Measurements from ENCODE around the gene SENP7.
"Not testable (repeated sequence)": the region's sequence is repeated elsewhere in the genome, so short reads cannot be mapped to it uniquely, and the experiment has no call there.

The SENP7 gene

DNA sequence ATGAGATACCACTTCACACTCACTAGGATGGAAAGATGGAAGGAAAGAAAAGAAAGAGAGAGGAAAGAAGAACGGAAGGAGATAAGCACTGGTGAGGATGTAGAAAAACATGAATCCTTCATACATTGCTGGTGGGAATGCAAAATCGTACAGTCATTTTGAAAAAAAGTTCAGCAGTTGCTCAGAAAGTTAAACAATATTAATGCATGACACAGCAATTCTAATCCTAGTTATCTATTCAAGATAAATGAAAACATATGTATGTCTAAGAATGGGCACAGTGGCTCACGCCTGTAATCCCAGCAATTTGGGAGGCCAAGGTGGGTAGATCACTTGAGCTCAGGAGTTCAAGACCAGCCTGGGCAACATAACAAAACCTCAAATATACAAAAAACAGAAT, 59.1 kb downstream of the SENP7 start:
- no peak for DNase-seq (ENCODE audit: low read depth in 1 of 2, low spot score in 1 of 2)

DNA sequence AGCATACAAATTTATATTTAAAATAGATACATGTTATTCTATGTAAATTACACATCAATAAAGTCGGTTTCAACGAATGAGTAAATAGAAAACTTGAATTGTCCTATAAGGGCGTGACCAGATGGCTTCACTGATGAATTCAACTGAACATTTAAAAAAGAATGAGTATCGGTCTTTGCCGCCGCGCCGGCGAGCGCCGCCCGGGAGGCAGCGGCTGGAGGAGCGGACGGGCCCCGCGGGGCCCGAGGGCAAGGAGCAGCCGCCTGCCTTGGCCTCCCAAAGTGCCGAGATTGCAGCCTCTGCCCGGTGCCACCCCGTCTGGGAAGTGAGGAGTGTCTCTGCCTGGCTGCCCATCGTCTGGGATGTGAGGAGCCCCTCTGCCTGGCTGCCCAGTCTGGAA, 74.4 kb downstream of the SENP7 start:
- DNase-seq (ENCODE audit: low read depth in 1 of 2, low spot score in 1 of 2): not testable (repeated sequence)

DNA sequence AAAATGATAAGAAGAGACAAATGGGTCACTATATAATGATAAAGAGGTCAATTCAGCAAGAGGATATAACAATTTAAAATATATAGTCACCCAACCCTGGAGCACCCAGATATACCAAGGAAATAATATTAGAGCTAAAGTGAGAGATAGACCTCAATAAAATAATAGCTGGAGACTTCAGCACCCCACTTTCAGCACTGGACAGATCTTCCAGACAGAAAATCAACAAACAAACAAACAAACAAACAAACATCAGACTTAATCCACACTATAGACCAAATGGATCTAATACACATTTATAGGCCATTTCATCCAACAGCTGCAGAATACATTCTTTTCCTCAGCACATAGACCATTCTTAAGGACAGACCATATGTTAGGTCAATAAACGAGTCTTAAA, 79.4 kb downstream of the SENP7 start:
- no peak for DNase-seq (ENCODE audit: low read depth in 1 of 2, low spot score in 1 of 2)

DNA sequence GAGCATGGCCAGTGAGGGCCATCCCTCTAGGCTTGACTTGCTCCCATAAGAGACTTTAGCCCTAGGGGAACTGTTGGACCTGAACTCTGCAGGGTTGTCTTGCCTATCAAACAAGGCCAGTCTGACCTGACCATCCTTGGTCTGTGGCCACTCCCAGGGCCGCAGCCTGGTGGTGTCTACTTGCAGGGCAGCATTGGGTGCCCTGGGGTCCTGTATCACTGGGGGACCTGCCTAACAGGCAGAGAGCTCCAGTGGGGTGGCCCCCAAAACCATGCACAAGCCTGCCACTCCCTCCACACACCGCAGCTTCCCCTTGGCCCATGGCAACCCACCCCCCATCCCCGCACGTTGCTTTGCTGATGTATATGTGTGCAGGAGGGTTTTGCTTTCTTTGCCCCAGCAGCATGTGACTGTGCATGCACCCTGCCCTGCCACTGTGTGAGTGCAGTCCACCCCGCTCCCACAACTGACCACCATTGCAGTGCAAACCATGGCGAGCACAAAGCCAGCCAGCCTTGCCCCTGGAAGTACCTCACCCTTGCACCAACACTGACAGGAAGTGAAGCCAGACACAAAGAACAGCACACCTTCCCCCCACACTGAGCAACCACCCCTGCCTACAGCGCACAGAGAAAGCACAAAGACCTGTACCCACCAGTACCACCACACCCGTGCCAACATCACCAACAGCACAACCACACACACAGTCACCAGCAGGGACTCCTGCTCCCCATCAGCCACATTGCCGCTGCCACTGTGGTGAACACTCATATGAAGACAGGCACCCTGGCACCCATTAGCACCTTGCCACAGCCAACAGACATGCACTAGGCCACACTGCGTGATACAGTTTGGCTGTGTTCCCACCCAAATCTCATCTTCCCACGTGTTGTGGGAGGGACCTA, 88.8 kb downstream of the SENP7 start:
- no peak for DNase-seq (ENCODE audit: low read depth in 1 of 2, low spot score in 1 of 2)

DNA sequence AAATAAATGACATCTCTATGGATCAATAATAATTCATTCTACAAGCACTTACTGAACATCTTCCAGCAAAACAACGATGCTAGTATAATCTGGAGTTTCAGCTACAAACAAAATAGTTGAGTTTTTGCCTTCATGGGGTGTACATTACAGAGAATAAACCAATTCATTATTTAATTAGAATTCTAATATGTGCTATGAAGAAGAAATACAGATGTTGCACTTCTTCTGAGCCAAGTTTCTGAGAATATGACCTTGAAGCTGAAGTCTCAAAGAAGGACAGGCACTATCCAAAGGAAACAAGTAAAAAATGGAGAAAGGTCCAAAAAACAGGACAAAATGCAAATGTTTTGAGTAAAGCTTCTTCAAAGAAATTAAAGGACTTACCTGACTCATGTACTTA, 94.2 kb downstream of the SENP7 start:
- no peak for DNase-seq (ENCODE audit: low read depth in 1 of 2, low spot score in 1 of 2)

DNA sequence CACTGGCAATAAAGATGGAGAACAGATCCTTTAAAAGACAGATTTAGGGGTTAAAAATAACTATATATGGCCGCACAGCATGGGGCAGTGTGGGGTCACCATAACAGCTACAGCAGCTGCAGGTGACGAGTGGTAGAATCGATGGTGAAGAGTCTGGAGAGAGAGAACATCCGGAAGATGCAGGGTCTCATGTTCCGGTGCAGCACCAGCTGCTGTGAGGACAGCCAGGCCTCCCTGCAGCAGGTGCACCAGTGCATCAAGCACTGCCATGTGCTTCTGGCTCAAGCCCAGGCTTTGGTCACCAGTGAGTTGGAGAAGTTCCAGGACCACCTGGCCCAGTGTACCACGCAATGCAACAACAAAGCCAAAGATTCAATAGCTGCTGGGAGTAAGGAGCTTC, 98.9 kb downstream of the SENP7 start:
- DNase-seq (ENCODE audit: low read depth in 1 of 2, low spot score in 1 of 2): no peak

DNA sequence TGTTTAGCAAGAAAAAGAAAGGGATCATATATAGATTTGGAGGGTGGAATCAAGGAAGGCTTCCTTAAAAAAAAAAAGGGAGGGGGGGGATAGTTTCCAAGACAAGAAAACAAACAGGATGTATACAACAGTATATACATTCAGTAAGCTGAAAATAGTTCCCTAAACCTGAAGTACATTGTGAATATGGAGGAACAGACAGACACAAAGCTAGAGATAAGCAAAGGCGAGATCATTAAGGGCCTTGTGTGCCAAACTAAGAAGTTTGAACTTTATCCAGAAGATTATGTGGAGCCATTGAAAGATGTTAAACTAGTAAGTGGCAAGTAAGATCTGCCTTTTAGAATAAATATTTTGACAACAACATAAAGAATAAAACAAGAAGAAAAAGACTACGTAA, 99.4 kb downstream of the SENP7 start:
- DNase-seq (ENCODE audit: low read depth in 1 of 2, low spot score in 1 of 2): no peak

DNA sequence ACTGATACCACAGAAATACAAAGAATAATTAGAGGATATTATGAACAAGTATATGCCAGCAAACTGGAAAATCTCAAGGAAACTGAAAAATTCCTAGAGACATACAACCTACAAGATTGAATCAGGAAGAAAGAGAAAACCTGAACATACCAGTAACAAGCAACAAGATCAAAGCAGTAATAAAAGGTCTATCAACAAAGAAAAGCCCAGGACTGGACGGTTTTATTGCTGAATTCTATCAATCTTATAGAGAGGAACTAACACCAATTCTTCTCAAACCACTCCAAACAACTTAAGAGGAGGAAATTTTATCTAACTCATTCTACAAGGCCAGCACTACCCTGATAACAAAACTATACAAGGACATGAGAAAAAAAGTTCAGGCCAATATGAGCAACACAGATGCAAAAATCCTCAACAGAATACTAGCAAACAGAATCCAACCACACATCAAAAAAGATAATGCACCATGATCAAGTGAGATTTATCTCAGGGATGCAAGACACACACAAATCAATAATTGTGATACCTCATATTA, 121.5 kb downstream of the SENP7 start:
- no peak for DNase-seq (ENCODE audit: low read depth in 1 of 2, low spot score in 1 of 2)

DNA sequence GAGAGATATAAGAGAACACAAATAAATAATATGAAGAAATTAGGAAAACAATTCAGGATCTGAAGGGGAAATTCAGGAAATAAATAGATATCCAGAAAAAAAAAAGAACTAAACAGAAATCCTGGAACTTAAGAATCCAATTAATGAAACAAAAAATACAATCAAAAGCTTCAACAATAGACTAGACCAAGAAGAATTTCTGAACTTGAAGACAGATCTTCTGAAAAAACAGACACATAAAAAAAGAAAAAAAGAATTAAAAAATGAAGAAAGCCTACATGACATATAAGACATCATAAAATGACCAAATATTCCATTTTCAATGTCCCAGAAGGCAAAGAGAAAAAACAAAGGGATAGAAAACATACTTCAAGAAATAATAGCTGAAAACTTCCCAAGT, 124.3 kb downstream of the SENP7 start:
- DNase-seq (ENCODE audit: low read depth in 1 of 2, low spot score in 1 of 2): no peak

DNA sequence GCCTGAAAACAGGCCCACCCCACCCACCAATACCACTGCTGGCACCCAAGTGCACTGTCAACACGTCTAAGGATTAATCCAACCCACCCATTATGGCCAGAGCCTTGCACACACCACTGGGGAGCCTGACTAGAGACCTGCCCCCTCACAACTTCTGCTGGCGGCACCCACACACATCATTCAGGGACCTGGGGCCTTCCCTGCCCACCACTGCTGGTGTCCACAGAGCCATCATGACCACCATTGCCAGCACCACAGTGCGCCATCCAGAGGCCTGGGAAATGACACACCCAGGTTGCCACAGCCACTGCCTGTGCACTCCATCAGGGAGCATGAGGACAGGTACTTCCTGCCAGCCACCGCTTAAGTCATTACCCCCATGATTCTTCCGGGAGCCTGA, 125.7 kb downstream of the SENP7 start:
- DNase-seq (ENCODE audit: low read depth in 1 of 2, low spot score in 1 of 2): no peak

DNA sequence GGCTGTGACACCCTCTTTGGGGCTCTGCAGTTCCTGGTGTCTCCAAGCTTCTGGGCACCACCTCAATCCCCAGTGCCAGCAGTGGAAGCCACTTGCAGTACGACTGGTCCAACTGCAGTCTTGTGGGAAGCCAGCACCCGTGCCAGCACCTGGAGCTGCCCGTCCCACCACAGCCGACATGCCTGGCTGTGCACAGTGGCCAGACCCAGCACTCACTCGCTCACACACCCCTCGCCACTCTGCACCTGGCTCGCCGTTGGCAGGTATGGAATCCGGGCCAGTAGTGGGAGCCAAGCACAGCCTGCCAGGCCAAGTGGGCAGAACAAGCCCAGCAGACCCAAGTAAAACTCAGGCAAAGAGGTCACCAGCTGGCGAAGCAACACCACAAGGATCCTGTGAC, 128.6 kb downstream of the SENP7 start:
- no peak for DNase-seq (ENCODE audit: low read depth in 1 of 2, low spot score in 1 of 2)

DNA sequence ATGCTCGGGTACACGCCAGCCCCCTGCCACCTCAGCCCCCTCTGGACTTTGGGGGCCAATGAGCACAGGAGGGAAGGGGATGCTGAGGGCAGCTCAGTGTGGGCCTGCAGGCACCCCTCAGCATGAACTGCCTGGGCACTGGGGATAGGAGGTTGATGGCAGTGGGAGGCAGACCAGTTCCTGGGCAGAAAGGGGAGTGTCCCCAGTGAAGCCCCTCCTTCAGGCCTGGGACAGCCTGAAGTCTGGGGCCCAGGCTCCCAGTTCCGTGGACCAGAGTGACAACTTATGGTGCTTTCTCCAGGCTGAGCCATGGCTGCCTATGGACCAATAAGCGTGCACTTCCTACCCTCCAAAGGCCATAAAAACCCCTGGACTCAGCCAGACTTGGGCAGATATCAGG, 129.4 kb downstream of the SENP7 start:
- DNase-seq (ENCODE audit: low read depth in 1 of 2, low spot score in 1 of 2): no peak

DNA sequence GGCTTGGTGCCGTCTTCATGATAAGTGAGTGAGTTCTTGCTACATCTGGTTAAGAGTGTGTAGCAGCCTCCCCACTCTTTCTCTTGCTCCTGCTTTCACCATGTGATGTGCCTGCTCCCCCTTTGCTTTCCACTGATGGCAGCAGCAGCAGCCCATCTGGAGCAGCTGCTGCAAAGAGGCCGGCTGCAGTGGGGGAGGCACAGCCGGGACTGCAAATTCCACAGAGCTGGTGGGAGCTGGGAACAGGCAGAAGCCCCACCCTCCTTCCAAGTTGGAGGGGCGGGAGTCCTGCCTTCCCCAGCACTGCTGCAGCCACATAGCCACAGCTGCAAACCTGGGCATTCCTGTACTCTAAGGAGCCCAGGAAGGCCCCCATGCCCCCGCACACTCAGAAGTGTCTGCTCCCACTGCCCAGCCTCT, 129.8 kb downstream of the SENP7 start:
- no peak for DNase-seq (ENCODE audit: low read depth in 1 of 2, low spot score in 1 of 2)

DNA sequence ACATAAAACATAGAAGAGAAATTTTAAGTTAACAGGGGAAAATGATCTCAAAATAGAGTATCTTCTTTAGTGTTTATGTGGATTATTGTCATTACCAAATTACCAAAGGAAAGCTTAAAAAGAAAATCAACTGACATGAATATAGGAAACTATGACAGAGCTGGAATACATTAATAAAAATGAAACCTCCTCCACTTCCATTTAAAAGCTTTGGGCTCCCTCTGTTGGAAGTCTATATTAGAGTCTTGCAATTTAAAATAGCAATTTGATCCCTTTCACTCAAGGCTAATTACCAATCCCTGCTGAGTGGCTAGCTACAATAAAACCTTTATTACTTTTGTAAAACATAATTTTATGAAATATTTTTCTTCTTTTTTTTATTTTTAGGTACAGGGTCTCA, 131.2 kb downstream of the SENP7 start:
- DNase-seq (ENCODE audit: low read depth in 1 of 2, low spot score in 1 of 2): no peak

DNA sequence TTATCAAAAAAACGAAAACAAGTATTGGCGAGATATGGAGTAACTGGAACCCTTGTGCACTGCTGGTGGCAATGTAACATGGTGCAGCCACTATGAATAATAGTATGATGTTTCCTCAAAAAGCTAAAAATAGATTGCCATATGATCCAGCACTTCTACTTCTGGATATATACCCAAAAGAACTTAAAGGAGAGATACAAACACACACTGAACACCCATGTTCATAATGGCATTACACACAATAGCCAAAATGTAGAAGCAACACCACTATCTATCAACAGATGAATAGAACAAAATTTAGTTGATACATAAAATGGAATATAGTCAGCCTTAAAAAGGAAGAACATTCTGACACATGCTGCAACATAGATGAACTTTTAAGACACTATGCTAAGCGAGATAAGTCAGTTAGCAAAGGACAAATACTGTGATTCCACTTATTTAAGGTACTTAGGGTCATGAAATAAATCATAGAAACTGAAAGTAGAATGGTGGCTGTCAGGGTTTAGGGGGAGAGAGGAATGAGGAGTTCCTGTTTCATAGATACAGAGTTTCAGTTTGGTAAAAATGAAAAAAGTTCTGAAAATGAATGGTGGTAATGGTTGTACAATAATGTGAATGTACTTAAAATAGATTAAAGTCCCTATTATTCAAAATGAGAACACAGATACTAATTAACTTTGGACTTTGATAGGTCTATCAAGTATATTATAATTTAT, 133.2 kb downstream of the SENP7 start:
- no peak for DNase-seq (ENCODE audit: low read depth in 1 of 2, low spot score in 1 of 2)

DNA sequence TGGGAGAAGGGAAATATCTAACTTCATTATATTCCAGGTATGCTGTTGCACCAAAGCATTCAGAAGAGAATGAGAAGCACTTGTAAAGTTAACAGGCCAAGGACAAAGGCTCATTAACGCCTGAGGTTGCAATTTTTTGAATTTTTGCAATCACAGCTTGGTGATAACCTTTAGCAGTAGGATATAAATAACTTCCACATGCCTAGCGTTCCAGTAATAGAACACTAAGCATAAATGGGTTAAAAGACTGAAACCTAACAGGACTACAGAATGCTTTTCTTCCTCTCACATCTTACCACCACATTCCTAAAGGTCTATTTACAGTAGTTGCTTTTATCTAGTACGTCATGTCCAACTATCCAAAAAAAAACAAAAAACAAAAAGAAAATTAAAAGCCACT, 135.2 kb downstream of the SENP7 start:
- no peak for DNase-seq (ENCODE audit: low read depth in 1 of 2, low spot score in 1 of 2)

DNA sequence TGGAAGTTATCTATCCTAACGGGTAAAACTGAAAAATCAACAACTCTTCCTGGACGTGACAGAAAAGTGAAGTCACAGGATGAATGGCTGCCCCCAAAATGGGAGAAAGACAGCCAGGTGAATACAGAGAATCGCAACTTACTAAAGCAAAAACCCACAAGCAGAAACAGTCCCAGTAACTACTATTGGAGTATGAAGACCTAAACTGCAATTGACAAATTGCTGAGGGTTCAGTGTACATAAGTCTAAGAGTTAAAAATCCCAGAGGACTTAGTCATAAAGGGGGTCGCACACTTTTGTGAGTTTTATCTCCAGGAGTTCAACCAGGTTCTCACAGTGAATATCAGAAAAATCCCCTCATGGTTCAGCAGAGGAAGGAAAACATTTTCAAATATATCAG, 135.8 kb downstream of the SENP7 start:
- DNase-seq (ENCODE audit: low read depth in 1 of 2, low spot score in 1 of 2): no peak

DNA sequence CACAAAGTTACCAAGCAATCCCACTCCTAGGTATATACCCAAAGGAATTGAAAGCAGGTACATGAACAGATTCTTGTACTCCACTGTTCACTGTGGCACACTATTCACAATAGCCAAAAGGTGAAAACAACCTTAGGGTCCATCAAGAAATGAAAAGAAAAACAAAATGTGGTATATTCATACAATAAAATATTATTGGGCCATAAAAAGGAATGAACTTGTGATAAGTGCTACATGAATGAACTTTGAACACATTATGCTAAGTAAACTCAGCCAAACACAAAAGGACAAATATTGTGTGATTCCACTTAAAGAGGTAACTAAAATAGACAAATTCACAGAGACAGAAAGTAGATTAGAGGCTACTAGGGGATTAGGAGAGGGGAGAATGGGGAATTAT, 137.4 kb downstream of the SENP7 start:
- DNase-seq (ENCODE audit: low read depth in 1 of 2, low spot score in 1 of 2): no peak

DNA sequence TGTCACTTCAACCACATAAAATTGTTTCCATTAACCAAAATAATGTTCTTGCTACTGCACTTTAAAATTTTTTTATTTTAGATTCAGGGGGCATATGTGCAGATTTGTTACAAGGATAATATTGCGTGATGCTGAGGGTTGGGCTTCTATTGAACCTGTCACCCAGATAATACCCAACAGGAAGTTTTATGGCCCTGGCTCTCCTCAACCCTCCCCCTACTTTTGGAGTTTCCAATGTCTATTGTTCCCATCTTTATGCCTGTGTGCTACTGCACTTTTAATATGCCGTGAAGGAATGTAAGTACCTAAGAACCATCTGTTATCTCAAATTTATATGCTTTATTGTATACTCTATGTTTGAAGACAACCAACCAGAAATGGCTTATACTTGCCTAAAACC, 150.6 kb downstream of the SENP7 start:
- DNase-seq (ENCODE audit: low read depth in 1 of 2, low spot score in 1 of 2): no peak

DNA sequence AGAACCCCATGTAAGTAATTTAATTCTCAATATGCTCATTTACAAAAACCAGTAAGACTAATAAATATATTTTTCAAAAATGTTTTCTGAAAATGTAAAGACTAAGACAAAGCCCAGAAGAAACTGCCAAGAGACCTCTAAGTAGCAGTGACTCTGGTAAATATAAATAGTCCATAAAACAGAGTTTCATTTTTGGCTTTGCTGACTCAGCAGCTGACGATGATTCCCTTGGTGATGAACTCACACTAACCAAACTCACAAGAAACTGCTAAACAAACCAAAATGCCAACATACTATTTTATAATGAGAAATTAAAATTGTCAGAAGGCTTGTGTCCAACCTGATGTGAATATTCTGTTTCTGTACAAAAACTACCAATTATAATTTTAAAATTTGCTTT, 161.2 kb downstream of the SENP7 start:
- DNase-seq (ENCODE audit: low read depth in 1 of 2, low spot score in 1 of 2): no peak

DNA sequence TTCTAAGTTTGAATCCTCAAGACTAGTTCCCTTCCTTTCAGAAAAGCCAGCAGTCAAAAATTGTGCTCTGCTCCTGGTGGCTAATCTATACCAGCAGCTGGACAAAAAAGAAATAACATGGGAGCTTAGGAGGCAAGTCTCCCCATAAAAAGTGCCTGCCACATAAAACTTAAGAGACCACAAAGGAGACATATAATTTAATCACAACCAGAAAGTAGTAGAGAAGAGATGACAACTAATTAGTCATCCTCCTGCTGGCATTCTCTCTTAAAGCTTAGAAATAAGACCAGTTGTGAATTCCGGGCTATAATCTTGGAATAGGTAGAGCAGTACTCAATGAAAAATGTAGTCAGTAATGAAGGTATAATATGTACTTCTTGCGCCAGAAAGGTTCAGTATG, 172.4 kb downstream of the SENP7 start:
- DNase-seq (ENCODE audit: low read depth in 1 of 2, low spot score in 1 of 2): no peak

DNA sequence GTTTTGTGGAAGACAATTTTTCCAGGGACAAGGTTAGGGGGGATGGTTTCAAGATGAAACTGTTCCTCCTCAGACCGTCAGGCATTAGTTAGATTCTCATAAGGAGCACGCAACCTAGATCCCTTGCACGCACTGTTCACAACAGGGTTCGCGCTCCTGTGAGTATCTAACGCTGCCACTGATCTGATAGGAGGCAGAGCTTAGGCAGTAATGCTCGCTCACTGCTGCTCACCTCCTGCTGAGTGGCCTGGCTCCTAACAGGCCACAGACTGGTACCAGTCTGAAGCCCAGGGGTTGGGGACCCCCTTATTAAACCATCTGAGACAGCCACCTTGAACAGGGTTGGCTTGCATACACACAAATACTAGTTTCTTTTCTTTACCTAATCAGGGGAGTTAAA, 179.1 kb downstream of the SENP7 start:
- DNase-seq (ENCODE audit: low read depth in 1 of 2, low spot score in 1 of 2): no peak

Measured in activated T-helper 1 cell treated with anti-CD3 and anti-CD28 coated beads, Interleukin-2, amount 50 U/mL, for 16 hours (primary cell).